Neural crest cell (in vitro differentiated cells): Measurements from ENCODE around the gene SMPDL3B. TPM values are rescaled to one million over a fixed set of nuclear protein-coding genes. Genes with fewer than 3 reads are reported as not detected.

ENCODE experiments used
- DNase-seq: peaks from one replicate; pipeline ENCODE4 v3.0.0; 2021; ENCODE audit warnings: low read depth, mixed read lengths, low spot score
- H3K27ac Mint-ChIP-seq: one replicate; pipeline ENCODE4 v1.8.0; 2021; ENCODE audit warnings: mild to moderate bottlenecking, mixed read lengths; ENCODE audit not compliant: unreplicated experiment
- H3K27me3 Mint-ChIP-seq: 2 replicates; pipeline ENCODE4 v1.8.0; 2021; ENCODE audit warnings: low read depth, mild to moderate bottlenecking, mixed read lengths
- H3K36me3 Mint-ChIP-seq: 2 replicates; pipeline ENCODE4 v1.8.0; 2021; ENCODE audit warnings: low read depth, mild to moderate bottlenecking, mixed read lengths
- H3K4me1 Mint-ChIP-seq: 2 replicates; pipeline ENCODE4 v1.8.0; 2021; ENCODE audit warnings: mixed read lengths
- H3K4me3 Mint-ChIP-seq: one replicate; pipeline ENCODE4 v1.8.0; 2021; ENCODE audit warnings: mild to moderate bottlenecking, mixed read lengths
- H3K9me3 Mint-ChIP-seq: 2 replicates; pipeline ENCODE4 v1.8.0; 2021; ENCODE audit warnings: mixed read lengths
- CTCF ChIP-seq: fragments of 200-600 bp; sonication (generic); conservative IDR thresholded peaks from 2 replicates; pipeline ENCODE4 v1.5.0; 2021; ENCODE audit warnings: antibody characterized with exemption, mild to moderate bottlenecking
- total RNA-seq: library from RNA; stranded (reverse); gene quantifications from 2 replicates; pipeline ENCODE4 v1.2.1, GENCODE V29; 2021

Gene SMPDL3B
- total RNA-seq, 1 donor from 2014 or later = not detected

GRCh38 chr1:27959792-27960603 lies 25.2 kb downstream of the SMPDL3B start, which contains the start of gene XKR8:
Gene XKR8, plus strand, starts transcription at chr1:27959973. Its CDS starts 97 bp downstream, at chr1:27960070.
- H3K4me3 Mint-ChIP-seq = peak within 1 kb of the TSS; percentile 86
- H3K27me3 Mint-ChIP-seq = peaks cover 7% of the 10 kb centered on the region
- H3K27ac Mint-ChIP-seq = peak within 1 kb of the TSS; percentile 89
- peak; percentile 53 for TF ChIP-seq CTCF
- H3K36me3 Mint-ChIP-seq = no peaks in the 10 kb centered on the region
- peaks cover 25% of the 10 kb centered on the region for H3K4me1 Mint-ChIP-seq
- no peaks in the 10 kb centered on the region for H3K9me3 Mint-ChIP-seq
- peak; percentile 67 for DNase-seq

- DNase-seq = no peak
Observed at GRCh38 chr1:27960762-27961645, 26.2 kb downstream of the SMPDL3B start.

GRCh38 chr1:27961646-27962221 lies 26.9 kb downstream of the SMPDL3B start:
- Mint-ChIP-seq H3K4me1 (peaks cover 25% of the 10 kb centered on the region), H3K27me3 (no peaks in the 10 kb centered on the region), H3K27ac (peak overlapping the region; percentile 71), H3K4me3 (peak overlapping the region; percentile 82), H3K9me3 (no peaks in the 10 kb centered on the region), H3K36me3 (no peaks in the 10 kb centered on the region)
- no peak for DNase-seq
- TF ChIP-seq CTCF = no peak

More at GRCh38 chr1:27960762-27961645, 26.2 kb downstream of the SMPDL3B start:
- no peak for TF ChIP-seq CTCF
- Mint-ChIP-seq H3K27ac (peak overlapping the region; percentile 71), H3K4me1 (peaks cover 25% of the 10 kb centered on the region), H3K4me3 (peak overlapping the region; percentile 82), H3K27me3 (peaks cover 3% of the 10 kb centered on the region), H3K9me3 (no peaks in the 10 kb centered on the region), H3K36me3 (no peaks in the 10 kb centered on the region)

- Mint-ChIP-seq H3K9me3 (no peaks in the 10 kb centered on the region), H3K36me3 (peaks cover 2% of the 10 kb centered on the region), H3K27me3 (no peaks in the 10 kb centered on the region), H3K4me3 (peak overlapping the region; percentile 47), H3K27ac (no peak overlapping the region), H3K4me1 (peaks cover 20% of the 10 kb centered on the region)
- no peak for DNase-seq
- TF ChIP-seq CTCF = no peak
Observed at GRCh38 chr1:27963393-27963792, 28.6 kb downstream of the SMPDL3B start.

GRCh38 chr1:27966402-27967105 lies 31.8 kb downstream of the SMPDL3B start:
- DNase-seq = no peak
- peak overlapping the region; percentile 92 for H3K27ac Mint-ChIP-seq
- peaks cover 4% of the 10 kb centered on the region for H3K36me3 Mint-ChIP-seq
- H3K9me3 Mint-ChIP-seq = no peaks in the 10 kb centered on the region
- no peaks in the 10 kb centered on the region for H3K27me3 Mint-ChIP-seq
- H3K4me1 Mint-ChIP-seq = peaks cover 5% of the 10 kb centered on the region
- H3K4me3 Mint-ChIP-seq = no peak overlapping the region
- TF ChIP-seq CTCF = no peak
